Bone marrow (tissue), 2 donors: Measurements from ENCODE around the gene NOTCH3.

Experiments used
- DNase-seq, 2 donors: peaks; one replicate each; lab custom pipeline; 2025; lab: John Stamatoyannopoulos, UW

The NOTCH3 gene

DNA sequence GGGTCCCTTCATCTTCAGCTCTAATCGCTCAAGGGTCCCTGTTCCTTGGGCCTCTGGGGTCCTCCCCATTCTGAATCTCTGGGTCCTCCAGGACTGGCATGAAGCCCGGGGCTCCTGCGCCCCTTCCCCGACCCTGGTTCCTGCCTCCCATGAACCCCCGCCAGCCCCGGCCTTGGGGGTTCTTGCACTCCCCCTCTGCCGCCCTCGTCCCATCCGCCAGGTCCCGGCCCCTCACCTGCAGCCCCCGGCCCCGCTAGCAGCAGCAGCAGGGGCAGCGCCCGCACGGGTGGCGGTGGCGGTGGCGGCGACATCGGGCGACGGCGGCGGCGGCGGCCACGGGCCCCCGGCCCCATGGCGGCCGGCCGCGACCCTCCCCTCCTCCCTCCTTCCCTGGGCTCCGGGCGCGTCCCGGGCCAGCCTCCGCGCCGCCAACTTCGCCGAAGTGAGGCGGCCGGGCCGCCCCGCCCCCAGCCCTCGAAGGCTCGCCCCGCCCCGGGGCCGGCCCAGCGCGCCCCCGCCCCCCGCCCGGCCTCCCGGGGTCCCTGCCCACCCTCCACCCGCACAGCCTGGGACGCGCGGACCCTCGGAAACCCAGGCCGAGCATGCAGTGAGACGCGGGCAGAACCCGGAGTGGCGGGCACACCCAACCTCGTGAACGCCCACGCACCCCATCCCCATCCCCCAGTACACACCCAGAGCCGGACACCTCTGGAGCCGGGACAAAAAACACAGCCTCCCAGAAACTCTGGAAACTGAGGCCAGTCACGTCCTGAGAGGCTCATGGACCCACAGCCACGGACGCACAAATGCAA lies at the start of gene NOTCH3:
Gene NOTCH3, minus strand, starts transcription at position 443 of the 812 bp plus-strand sequence. Its CDS starts 90 bp downstream, at position 353.
- no peak for DNase-seq

GRCh38 chr19:15250640-15250993 lies 49.8 kb upstream of the NOTCH3 start:
- no peak for DNase-seq

DNA sequence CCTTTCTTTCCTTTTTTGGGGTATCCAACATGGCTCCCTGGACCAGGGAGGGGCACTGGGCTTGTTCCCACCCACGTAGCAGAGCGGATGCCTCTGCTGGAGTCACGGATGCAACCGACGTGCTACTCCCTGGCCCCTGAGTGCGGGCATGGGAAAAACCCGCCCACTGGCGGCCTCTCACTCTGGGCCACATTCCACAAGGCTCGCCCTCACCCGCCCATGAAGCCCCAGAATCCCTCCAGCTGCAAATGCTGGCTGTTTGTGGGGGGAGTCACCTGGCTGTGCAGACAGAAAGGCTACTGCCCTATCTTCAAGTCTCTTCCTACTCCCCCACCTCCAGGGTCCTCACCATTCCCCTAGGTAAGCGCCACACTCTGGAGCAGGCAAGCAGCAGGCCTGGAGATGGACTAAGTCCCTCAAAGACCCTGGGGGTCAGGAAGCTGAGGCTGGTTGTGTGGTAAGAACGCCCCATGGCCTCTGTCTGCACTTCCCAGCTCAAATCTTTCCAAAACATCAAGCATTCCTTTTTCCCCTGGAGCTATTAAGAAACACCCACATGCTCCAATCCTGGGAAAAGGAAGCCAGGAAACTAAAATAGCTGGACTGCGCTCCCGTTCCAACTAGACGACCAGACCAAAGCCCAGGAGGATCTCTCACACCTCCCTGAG lies 49.3 kb upstream of the NOTCH3 start:
- DNase-seq: no peak

GRCh38 chr19:15249528-15249874 lies 48.7 kb upstream of the NOTCH3 start:
- DNase-seq: no peak

DNA sequence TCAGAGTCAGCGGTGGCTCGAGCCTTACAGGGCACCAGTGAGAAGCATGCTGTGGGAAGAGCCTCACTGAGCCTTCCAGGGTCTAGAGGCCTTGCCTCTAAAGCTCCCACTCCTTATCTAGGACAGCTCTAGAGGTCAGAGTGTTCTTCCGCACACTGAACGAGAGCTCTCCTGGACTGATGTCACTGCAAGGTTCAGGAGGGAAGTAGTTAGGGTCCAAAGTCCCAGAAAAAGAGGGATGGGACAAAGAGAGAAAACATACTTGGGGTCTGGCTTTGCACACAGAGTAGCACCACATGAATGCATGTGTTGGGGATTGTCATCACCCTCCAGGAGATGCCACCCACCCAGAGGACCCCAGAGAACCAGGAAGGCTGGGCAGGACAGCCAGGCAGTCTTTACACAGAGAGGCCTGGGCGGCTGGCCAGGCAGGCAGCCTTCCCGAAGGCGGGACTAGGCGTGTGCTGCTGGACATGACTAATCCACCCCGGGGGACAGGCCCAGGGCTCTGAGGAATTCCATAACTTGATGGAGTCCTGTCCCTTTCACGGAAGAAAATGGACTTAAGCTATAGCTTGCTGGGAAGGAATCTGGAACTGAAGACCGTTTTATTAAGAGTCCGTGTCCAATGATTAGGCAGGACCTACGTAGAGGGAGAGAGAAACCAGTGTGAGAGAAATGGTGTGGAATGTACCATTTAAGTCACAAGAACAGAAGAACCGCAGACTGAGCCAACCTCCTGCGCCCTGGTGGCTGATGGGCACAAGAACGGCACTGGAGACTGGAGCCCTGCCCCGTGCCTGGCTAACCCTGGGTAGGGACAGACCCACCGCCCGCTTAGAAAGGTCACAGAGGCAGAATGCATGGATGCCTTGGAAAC lies 48.1 kb upstream of the NOTCH3 start:
- no peak for DNase-seq

DNA sequence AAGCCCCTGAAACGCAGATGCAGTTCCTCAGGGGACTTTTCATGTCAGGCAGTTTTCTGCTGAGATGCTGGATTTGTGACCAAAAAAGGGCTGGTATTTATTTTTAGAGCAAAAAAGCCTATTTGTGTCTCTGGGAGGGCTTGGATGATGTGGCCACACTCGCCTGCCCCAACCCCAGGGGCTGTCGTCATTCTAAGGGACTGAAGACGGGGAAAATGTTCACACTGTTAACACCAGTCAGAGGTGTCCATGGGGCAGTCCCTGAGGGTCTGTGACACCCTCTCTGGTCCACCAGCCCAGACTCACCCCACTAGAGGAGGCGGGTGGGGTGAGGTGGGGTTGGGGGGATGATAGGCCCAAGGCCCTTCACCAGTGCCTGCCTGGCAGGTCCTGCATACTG lies 47.3 kb upstream of the NOTCH3 start:
- DNase-seq: no peak

DNA sequence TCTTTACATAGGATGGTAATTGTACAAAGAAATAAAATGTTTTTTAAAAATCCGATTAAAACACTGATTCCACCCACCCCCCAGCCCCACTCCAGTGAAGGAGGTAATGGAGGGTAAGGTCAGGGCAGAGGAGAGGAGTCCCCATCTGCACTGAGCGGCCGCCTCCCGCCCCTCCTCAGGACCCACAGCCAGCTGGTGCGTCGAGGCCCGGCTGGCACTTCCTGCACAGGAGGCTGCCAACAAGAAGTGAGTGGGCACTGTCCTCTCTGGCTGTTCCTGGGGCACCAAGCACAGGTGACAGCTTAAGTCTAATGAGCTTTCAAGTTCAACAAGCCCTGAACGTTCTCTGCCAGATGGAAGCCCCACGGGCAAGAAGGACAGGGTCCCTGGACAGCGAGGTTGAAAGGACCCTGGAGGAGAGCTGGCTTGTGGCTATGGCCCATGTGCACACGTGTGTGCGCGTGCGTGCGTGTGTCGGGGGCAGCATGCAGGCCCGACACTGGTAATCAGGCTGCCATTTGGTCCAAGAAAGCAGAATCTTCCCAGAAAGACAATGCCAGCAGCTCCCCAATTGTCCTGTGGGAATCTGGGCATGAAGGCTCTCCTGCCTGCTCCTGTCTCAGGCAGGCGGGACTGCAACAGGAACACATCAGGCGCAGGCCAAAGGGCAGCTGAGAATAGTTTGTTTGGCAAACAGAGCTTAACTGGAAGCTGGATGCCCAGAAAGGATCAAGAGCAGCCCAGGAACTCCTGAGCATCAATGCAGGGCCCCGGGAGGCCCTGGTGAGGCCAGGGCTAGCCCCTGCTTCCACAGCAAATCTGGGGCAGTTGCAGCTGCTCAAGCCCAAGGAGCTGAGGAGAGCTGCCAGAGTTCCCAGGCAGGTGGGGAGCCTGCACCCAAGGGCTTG lies 46.6 kb upstream of the NOTCH3 start:
- no peak for DNase-seq

- DNase-seq: no peak
Observed at GRCh38 chr19:15246198-15246481, 45.3 kb upstream of the NOTCH3 start.

DNA sequence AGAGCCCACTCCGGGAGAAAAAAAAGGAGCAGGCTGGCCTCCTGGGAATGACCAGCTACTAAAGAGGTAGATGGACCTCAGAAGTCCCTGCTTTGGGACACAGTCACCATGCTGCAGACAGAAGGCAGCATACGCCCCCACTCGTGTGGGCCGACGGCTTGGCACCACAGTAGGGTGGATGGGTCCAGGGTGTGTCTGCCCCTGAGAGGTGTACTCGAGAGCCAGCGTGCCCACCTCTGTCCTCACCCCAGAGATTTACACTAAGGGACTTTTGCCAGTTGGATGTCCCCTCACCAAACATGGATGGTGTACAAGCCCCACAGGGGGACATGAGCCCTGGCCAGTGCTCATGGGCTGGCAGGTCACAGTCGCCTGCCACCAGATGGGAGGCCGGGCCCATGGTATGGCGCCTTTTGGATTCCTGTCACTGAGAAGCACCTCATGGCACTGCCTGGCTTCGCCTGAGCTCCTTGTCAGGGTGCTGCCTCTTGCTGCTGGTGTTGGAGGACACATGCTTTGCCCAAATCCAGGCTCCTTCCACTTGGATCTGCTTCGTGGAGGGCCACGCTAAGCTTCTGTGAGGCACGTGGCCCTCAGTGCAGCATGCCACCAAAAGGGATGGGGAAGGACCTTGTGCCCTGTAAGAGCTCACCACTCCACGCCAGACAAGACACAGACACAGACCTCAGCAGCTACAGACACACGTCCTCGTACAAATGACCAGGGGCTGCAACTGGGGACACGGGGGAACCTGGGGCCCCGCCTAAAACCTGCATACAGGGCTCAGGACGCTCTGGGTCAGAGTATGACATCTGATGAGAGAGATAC lies 44.8 kb upstream of the NOTCH3 start:
- DNase-seq: no peak

DNA sequence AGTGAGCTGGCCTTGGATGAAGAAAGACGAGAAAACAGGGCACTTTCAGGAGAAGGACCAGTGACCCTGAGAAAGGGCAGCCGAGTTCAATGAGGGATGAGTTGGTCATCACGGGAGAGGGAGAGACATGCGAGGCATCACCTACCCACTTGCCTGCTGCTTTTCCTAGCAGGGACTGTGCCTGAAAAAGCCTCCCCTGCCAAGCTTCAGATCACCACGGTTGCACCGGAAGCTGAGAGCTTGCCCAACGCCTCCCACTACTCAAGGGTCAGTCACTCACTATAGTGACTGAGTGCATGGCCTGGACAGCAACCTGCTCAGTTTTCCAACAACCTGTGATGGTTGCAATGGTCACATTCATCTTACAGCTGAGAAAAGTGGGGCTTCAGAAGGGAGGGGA lies 44.0 kb upstream of the NOTCH3 start:
- DNase-seq: no peak

DNA sequence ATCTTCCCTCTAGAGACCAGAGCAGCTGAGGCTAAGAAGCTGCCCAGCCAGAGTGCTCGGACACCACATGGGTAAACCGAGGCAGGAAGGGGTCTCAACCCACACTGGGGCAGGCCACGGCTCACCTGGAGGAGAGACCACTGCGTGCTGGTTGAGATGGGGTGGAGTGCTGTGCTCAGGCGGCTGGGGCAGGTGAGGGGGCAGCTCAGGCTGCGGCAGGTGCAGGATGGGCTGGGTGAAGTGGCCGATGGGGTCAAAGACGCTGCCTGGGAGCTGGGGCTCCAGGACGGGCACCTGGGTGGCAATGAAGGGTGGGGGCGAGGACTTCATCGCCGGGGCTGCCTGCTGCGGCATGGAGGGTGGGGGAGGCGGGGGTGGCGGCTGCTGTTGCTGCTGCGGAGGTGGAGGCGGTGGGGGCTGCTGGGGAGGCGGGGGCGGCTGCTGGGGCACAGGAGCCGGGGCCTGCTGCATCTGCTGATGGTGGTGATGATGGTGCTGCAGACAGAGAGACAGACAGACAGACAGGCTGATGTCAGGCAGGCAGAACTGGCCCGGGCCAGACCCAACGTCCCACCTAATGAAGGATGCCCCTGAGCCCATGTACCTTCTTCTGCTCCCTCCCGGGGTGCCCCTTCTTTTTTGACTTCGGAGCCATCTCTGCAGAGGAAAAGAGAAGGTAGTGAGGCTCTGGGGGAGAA lies 43.5 kb upstream of the NOTCH3 start:
- DNase-seq: no peak

DNA sequence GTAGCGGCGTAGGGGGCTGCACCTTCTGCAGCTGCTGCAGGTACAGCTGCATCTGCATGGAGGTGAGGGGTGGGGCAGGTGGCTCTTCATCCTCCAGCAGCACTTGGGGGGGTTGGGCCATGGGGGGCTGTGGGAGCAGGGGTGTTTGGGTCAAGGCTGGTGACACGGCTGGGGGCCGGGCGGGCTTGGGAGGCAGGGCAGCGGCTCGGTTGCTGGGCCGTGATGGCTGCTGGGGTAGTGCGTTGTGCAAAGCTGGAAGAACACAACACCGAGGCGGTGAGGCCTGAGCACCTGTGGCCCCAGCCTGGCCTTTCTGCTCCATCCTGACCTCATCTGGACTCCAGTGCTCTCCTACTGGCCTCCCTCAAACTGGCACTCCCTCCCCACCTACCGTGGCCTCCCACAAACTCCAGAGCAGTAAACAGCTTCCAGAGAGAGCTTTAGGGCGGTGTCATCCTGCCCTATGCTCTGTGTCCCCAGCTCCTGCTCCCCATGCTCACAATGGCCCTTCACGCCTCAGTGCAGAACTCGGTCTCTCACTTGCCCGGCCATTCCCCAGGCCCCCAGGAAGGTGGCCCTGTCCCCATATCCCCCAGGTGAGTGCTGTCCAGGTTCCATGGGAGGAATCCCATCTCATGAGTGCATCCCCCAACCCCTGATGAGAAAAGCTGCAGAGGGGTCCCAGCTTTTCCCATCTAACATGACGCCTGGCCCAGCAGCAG lies 42.6 kb upstream of the NOTCH3 start:
- no peak for DNase-seq

GRCh38 chr19:15241259-15241910 lies 40.6 kb upstream of the NOTCH3 start:
- DNase-seq: no peak

- no peak for DNase-seq
Observed at GRCh38 chr19:15240515-15240914, 39.7 kb upstream of the NOTCH3 start.

DNA sequence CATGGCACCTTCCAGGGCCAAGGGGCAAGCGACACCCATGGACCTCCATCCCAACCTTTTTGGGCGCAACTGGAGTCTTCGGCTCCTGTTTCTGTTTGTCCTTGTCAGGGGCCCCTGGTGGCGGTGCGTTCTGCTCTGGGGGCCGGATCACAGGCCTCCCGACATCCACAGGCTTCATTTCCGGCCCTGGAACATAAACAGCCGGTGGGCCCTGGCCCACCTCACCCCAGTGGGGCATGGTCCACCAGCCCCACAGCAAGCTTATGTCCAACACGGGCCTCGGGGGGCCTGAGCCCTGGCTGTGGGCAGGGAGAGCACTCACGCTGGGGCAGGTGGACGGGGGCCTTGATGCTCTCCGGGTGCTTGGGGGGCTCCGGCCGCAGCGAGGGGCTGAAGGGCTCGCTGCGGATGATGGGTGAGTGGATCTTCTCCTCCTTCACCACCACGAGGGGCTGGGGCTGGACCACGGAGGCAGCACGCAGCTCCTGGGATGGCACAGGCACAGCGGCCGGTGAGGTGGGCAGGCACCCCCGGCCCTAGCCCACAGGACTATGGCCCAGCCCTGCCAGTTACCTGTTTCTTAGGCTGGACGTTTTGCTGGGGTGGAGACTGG lies 38.6 kb upstream of the NOTCH3 start:
- no peak for DNase-seq

DNA sequence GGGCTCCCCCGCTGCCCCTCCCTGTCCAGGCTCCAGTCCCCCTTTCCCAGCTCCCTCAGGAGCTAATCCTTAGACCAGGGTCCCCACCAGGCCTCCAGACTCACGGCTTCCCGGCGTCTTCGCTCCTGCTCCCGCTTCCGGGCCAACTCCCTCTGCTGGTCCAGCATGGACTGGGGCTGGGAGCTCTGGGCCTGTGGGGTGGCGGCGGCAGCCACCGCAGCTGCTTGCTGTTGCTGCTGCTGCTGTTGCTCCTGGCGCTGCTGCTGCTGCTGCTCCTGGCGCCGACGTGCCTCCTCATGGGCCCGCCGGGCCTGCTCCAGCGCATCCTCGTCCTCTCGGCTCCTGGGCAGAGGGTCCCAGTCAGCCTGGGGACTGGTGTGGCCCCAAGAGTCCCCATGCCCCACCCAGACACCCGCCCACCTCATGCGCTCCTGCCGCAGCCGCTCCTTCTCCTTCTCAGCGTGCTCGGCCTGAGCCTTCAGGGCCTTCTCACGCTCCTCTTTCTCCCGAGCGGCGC lies 37.9 kb upstream of the NOTCH3 start:
- DNase-seq: no peak

DNA sequence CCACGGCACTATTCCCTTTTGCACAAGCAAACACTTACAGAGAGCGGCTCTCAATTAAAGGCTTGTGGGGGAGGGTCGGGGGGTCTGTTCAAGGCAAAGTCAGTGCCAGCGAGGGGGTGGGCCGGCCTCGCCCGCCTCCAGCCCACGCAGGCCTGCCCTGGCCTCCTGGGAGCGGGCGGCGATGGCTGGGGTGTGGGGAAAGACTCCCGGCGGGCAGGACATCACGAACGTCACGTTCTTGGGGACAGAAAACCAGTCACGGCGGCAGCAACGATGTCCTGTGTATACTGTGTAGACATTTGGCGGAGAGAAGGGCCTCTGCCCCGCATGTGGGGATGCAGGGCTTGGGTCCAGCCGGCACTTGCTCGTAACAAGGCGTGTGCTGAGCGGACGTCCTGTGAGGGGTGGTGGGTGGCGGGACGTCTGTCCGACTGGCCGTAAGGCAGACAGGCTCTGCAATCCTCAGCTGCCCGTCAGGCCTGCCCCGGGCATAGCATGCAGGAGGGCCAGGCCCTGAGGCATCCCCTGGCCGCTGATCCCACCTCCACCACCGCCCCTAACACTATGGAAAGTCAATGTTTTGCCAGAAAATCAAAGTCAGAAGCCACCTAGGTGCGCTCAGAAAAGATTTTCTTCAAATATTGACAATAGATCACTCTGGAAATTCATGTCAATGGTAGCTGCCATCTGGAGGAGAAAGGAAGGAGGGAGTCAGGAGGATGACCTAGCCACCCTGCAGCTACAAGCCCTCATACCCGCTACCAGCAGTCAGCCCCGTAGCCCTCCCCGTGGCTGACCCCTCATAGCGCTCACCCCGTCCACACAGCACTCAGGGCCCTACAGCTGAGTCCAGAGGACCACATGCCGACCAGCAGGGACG lies 37.2 kb upstream of the NOTCH3 start:
- DNase-seq: no peak

- DNase-seq: no peak
Observed at GRCh38 chr19:15236886-15237285, 36.1 kb upstream of the NOTCH3 start.
